Hippocampal formation (tissue), 2 donors: Measurements from ENCODE around the gene DCST2.

Experiments used
- DNase-seq, 2 donors: peaks; one replicate each; lab custom pipeline; 2025; lab: John Stamatoyannopoulos, UW

Gene DCST2

GRCh38 chr1:155026588-155026987 is 7.0 kb downstream of the DCST2 start:
- DNase-seq, result no peak

- DNase-seq, result no peak
Observed at GRCh38 chr1:155026154-155026553, 7.4 kb downstream of the DCST2 start.

GRCh38 chr1:155024315-155024714 is 9.3 kb downstream of the DCST2 start:
- no peak for DNase-seq

GRCh38 chr1:155023627-155024026 is 10.0 kb downstream of the DCST2 start:
- DNase-seq, result no peak

- no peak for DNase-seq
Observed at GRCh38 chr1:155022927-155023236, 10.7 kb downstream of the DCST2 start.

GRCh38 chr1:155022136-155022926 is 11.2 kb downstream of the DCST2 start:
- DNase-seq, result no peak

- no peak for DNase-seq
Observed at GRCh38 chr1:155019377-155020245, 14.0 kb downstream of the DCST2 start.

GRCh38 chr1:155018617-155019348 is 14.8 kb downstream of the DCST2 start:
- no peak for DNase-seq

GRCh38 chr1:155017946-155018316 is 15.7 kb downstream of the DCST2 start:
- DNase-seq, result no peak

GRCh38 chr1:155017041-155017945 is 16.3 kb downstream of the DCST2 start:
- DNase-seq, result peak; percentile 84 to 87

GRCh38 chr1:155016231-155016831 is 17.2 kb downstream of the DCST2 start:
- no peak for DNase-seq

GRCh38 chr1:155015527-155016230 is 17.9 kb downstream of the DCST2 start:
- no peak for DNase-seq

GRCh38 chr1:155014709-155015508 is 18.7 kb downstream of the DCST2 start:
- no peak for DNase-seq

- DNase-seq, result no peak
Observed at GRCh38 chr1:155013632-155014031, 19.9 kb downstream of the DCST2 start.

GRCh38 chr1:155012776-155013602 is 20.6 kb downstream of the DCST2 start:
- no peak for DNase-seq

- peak; percentile 75 to 77 for DNase-seq
Observed at GRCh38 chr1:155012026-155012546, 21.5 kb downstream of the DCST2 start.

- DNase-seq, result no peak
Observed at GRCh38 chr1:155011437-155012025, 22.1 kb downstream of the DCST2 start.

GRCh38 chr1:155011004-155011416 is 22.6 kb downstream of the DCST2 start:
- DNase-seq, result no peak
